ENCODE data around the gene AGER.

The AGER gene

DNA sequence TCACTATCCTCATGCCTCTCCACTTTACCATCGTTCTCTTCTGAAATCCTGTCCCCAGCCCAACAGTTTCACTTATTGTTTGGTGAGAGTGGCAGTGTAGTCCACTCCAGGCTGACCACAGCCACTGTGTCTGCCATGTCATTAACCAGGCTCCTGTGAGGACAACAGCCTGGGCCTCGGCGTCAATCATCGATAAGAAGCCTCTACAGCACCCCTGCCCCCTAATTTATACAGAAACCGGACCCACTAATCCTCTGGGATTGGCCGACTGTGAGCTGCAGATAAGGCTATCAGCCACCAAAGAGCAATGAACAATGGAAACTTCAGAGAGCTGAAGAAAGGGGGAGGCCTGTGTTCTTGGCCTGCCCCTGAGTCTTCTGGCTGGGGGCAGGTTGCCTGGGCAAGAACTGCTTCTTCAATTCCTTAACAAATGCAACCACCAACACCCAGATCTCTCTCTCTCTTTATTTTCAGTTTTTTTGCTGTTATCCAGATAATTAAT, 16.2 kb downstream of the AGER start:
- no peak for DNase-seq

DNA sequence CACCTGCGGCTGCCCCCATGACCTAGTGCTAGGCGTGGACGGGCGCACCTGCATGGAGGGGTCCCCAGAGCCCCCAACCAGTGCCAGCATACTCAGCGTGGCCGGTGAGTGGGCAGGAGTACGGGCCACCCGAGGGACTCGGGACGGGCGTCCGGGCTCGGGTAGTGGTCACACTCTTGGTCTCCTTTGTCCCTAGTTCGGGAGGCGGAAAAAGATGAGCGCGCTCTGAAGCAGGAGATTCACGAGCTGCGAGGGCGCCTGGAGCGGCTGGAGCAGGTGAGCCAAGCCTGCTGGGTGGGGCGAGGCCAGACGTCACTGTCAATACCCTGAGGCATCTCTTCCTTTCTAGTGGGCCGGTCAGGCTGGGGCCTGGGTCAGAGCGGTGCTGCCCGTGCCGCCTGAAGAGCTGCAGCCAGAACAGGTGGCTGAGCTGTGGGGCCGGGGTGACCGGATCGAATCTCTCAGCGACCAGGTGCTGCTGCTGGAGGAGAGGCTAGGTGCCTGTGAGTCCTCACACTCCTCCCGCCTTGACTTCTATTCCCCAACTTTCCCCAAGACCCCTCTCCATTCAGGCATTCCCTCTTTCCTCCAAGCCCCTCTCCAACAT, 16.8 kb downstream of the AGER start:
- no peak for DNase-seq

DNA sequence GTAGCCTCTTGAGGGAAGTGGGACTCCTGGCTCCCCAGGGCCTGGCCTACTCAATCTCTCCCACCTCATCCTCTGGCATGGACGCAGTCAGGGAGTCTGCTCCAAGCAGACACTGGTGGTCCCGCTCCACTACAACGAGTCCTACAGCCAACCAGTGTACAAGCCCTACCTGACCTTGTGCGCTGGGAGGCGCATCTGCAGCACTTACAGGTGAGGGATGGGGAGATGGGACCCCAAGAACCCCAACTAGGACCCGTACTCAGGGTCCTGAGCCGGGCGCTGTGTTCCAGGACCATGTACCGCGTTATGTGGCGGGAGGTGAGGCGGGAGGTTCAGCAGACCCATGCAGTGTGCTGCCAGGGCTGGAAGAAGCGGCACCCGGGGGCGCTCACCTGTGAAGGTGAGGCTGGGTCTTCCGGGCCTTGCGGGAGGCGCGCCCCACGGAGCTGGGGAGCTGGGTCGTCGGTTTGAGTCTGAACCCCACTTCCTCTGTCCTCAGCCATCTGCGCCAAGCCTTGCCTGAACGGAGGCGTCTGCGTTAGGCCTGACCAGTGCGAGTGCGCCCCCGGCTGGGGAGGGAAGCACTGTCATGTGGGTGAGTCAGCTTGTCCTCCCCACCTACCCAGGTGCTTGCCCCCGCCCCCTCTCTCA, 17.5 kb downstream of the AGER start:
- no peak for DNase-seq

DNA sequence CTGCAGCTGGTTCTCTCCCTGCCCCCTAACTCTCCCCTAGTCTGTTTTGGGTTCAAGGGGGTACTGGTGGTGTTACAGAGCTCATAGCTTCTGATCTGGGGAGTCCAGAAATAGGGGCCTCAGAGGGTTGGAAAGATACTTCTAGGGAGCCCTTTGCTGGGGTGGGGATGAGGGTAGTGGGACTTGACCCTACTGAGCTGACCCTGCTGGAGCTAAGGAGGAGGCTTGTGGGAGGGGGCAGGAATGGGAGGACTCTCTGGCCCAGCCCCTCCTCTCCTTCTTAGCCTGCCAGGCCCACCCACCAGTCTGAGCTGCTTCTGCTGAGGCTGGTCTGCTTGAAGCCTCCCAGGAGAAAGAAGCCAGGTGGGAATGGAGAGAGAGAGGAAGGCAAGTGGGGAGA, 19.8 kb downstream of the AGER start, which contains the start of gene EGFL8:
EGFL8 (plus strand) TSS at position 301 of the 400 bp plus-strand sequence. CDS start 1,571 bp downstream, outside the sequence.
- no peak for DNase-seq

DNA sequence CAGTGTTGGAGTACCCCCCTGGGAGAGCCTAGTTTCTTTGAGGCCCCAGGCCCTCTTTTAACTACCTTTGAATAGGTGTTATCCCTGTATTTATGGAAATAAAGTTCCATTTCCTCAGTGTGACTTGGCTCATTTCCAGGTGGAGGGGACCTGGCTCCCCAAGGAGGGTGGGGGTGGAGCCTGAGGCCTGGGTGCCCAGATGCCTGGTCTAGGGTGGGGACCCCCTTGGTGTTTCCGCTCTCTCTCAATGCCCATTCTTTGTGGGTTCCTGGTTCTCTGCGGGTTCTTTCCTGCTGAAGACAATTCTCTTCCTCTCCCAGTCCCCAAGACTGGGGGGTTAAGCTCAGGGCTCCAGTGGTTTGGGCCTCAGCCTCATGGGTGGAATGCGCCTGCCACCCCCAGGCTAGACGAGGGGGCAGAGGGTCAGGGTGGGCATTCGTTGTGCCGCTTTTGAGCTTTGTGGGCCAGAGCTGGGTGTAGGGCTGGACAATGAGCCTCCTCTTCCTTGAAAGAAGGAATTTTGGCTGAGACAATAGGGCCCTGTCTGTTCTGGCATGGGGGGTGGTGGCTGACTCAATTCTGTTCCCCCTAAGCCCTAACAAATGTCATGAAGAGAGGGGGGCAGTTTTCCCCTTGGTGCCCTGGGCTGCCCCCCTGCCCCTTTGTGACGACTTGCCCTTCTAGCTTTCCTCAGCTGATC, 20.3 kb downstream of the AGER start:
- no peak for DNase-seq

DNA sequence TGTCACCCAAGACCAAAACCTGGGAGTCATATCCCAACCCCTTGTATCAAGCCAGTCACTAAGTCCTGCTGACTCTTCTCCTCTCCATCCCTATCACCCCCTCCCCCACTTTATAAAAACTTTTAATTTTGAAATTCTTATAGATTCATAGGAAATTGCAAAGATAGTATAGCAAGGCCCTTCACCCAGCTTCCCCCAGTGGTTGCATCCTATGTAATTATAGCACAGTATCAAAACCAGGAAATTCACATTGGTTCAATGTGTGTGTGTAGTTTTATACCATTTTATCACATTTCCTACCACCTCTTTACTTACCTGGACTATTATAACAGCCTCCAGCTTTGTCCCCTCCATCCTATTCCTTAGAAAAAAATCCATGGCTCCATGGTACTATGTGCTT, 26.0 kb downstream of the AGER start:
- DNase-seq: no peak

DNA sequence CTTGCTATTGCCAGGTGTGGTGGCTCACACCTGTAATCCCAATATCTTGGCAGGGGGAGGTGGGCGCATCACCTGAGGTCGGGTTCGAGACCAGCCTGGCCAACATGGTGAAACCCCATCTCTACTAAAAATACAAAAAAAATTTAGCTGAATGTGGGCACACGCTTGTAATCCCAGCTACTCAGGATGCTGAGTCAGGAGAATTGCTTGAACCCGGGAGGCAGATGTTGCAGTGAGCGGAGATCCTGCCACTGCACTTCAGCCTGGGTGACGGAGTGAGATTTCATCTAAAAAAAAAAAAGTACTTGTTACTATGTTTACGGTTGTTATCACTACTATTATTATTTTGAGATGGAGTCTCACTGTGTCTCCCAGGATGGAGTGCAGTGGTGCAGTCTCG, 27.2 kb downstream of the AGER start:
- no peak for DNase-seq

DNA sequence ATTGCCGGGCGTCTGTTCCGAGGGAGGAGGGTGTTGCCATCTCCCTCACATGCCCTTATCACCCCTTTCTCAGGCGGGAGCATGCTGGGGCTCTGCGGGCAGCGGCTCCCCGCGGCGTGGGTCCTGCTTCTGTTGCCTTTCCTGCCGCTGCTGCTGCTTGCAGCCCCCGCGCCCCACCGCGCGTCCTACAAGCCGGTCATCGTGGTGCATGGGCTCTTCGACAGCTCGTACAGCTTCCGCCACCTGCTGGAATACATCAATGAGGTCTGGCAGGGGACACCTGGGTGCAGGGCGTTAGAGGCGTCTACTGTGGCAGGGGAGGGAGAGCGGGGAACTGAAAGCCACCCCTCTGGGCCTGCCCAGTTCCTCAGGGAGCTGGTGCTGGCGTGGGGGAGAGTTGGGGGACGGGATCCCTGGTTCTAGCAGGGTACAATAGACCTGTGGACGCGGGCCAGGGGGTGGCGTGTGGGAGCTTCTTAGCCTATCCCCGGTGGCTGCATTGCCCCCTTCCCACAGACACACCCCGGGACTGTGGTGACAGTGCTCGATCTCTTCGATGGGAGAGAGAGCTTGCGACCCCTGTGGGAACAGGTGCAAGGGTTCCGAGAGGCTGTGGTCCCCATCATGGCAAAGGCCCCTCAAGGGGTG, 29.4 kb downstream of the AGER start:
- DNase-seq: peak; percentile 71

DNA sequence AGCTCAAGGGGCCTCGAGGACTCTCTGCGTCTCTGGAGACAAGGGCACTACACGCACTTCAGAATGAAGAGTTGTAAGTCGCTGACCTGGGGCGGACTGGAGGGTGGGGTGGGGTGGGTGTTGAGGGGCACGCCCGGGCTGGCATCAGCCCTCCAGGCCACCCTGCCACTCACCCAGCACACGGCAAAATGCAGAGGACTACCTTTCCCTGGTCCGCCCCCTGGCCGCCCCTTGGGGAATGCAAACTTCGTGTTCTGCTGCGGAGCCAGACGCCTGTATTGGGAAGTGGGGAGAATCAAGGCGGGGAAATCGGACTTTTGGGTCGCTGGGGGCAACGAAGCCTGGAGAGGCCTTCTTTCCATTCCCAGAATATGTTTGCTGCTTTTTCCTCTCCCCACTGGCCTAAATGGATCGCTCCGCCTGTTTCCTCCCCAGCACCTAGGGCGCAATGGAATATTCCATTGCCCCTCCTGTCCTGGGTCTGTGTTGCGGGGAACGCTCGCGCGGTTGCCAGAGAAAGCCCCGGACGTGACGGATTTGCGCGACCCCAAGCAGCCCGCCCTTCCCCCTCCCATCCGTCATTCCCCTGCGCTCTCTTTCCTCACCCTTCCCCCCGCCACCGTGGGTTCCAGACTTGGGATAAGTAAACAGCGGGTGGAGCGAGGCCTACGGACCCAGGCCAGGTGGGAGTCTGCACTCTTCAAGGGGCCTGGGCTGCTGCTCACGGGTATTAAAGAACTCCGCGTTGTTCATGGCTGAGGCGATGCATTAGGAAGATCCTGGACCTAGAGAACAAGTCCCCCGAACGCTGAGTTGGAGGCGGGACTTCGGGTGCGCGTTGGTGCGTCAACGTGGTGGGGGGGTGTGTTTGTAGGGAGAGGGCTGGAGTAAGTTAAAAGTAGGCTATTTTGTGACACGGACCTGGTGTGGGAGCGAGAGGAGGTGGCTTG, 30.2 kb downstream of the AGER start, which contains the start of gene PPT2:
PPT2 (plus strand) TSS at position 578 of the 950 bp plus-strand sequence. CDS start 454 bp downstream, outside the sequence.
- peak; percentile 79 for DNase-seq

DNA sequence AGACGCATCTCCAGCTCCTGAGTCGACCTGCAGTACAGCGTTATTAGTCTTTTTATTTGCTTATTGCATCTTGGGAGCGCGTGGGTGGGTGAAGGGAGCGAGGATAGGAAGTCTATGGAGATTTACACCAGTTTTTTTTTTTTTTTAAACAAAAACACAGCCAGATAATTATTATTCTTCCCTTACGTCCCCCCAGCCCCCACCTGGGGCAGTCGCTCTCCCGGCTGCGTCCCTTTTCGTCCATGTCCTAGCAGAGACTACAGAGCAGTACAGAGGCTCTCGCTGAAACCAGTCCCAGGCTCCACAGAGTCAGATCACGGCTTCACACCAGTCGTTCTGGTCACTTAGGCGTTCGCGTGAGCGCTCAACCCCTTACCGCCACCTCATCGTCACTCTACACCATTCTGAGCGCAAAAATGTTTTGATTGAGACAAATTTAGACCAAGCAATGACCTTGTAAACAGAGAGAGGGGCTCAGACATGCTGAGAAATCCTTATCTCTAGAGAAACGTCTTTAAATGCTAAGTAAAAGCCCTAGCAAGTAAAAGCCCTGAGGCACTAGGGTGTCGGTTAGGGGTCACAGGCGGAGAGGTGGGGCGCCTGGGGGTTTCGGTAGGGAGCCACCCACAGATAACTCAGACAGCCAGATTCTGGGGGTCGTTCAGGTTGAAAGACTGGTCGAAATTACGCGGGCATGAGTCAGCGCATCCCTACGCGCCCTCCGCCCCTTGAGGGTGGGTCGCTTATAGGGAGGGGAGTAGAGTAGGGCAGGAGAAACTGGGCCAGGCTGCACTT, 31.1 kb downstream of the AGER start:
- DNase-seq: no peak

DNA sequence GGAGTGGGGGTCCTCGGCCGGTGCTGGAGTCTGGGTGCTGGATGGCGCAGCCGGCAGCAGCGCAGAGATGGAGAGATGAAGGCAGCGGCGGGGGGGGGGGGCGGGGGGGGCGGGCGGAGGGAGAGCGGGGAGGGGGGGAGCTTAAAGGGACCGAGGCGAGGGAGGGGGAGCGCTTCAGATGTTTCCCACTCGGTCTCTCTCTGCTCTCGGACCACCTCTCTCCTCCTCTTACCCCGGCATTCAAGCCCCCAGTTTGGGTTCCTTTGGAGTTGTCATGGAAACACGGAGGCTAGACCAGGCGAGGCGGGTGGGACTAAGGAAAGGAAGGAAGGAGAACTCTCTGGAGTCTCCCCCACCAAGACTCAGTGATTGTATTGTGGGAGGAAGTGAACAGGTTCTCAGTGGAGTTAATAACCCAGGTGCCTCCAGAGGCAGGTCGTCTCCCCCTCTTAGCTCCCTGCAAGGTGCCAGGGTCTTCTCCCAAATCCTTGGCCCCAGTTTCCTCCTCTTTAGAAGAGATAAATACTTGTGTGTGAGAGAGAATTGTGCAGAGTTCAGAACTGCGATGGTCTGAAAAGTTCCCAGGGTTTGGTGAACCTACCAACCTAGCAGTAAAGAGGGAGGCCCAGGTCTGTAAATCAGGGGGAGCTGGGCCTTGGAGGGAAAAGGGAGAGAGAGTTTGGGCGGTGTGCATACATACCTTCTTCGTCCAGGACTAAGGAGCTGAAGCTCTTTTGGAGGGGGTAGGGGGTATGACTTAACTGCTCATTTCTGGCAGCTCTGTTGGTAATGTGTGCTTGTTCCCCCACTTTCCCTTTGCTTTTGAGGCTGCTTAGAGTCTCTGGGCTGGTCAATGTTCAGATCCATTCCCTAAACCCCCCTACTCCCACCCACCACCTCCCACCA, 31.9 kb downstream of the AGER start, which contains the start of gene PRRT1:
PRRT1 (minus strand) TSS at position 77 of the 906 bp plus-strand sequence. CDS start 112 bp downstream, outside the sequence.
- DNase-seq: no peak

DNA sequence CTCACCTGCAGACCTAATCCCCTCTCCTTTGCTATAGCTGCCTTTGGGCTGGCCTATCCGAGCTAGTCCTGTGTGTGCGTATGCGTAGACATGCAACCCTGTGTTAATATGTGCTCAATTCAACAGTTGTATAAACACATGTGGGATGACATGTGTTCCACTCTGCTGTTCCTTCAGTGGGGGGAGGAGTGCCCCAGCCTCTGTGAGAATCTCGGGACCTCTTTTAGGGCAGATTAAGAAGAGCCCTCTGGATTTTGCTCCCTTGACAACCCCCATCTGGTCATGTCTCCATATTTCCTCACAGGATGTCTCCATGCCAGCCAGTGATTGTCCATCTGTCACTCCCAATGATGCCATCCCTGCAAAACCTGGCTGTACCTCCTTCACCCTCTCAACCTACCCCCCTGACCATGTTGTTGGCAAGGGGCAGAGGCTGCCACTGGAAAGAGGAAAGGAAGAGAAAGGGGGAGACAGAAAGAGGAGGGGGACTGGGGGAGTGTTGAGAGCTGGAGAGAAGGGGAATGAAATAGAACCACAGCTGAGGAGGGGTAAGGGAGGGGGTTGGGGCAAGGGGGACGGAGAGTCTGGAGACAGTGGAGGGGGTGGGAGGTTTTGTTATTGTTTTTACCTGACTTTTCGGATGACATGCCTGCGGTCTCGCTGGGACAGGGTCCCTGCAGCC, 32.7 kb downstream of the AGER start:
- DNase-seq: no peak

DNA sequence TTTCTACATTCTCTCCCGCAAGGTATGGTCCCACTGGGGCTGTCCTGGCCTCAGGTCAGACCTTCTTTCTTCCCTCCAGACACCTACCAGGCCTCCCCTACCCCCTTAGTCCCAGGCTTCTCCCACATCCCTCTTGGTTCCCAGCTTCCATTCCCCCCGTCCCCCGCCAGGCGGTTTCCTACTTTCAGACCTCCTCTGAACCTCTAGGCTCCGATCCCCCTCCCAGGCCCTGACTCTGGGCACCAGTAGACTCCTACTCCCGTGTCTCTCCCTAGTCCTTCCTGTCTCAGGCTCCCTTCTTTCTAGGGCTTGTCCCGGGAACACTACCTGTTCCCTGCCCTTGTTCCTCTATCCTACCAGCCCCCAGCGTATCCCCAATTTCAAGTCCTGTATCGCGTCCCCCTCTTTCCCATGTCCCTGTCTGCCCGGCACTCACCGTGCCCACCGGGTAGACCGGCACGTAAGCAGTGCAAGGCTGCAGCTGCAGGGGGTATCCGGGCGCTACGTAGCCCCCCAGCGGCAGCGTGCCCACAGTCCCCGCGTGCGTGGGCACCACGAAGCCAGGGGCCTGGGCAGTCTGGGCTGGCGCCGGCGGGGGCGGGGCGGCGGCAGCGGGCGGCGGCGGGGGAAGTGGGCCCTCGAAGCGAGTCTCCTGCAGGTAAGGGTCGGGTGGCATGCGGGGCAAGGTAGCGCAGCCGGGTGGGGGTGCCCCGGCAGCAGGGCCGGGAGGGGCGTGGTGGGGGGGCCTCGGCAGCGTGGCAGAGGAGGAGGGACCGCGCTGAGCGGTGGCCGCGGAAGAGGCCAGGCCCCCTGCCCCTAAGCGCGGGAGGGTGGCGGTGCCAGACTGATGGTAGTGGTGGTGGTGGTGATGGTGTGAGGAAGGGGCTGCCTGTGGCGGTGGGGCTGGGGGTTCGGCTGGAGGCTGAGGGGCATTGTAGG, 33.9 kb downstream of the AGER start:
- no peak for DNase-seq

DNA sequence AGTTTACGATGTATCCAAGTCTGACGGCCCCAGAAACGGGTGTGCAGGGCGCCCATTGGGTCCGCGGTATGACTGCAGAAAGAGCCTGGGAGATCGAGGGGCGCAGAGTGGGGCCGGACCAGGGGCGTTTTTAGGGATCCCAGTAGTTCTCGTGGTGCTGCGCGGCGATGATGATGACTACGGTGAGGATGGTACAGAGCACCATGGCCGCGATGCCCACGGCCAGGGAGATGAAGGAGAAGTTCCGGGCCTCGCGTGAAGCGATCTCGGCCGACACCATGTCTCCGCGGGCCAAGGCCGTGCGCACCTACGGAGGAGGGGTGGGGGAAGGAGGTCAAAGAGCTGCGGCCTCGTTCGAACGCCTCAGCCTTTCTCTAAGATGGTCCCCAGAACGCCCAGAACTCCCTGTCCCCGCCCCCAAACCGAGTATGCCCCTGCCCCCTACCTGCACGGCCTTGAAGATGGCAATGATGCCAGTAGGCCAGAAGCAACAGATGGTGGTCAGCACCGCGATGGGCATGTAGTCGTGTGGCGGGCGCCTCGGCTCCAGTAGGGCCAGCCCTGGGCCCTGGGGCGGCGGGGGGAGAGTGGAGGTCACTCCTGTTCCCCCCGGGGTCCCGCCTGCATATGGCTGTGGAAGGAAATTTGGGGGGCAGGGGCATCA, 34.8 kb downstream of the AGER start:
- DNase-seq: no peak

DNA sequence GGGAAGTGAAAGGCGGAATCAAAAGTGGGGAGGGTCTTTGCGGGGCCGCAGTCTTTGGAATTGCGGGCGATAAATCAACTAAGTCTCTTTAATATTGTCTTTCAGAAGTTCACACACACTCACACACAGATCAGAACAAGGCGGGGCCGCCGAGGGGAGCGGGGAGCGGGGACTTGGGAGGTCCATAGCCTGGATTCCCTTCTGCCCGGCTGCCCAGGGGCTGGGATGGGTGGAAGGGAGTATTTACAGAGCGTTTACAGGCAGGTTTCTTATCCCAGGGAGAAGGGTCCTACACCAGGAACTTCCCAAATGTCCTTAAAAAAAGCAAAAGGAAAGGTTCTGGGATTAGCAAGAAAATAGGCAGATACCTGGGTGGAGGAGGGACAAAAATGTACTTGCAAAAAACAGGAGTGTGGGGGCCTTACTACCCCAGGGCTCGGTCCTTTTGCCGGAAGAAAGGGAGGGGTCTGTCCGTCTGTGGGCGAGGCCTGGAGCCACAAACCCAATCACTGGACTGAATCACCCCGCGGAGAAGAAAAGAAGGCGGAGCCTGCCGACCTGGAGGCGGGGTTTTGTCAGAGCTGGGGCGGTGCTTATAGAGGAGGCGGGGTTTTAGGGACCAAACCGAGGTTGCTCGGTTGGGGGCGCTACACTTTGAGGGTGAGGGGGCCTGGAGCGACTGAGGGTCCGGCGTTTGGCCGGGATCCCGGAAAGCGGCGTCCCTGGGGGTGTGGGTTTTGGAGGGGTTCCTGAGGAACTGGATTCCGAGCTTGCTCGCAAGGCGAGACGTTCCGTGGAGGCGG, 35.6 kb downstream of the AGER start:
- DNase-seq: no peak

DNA sequence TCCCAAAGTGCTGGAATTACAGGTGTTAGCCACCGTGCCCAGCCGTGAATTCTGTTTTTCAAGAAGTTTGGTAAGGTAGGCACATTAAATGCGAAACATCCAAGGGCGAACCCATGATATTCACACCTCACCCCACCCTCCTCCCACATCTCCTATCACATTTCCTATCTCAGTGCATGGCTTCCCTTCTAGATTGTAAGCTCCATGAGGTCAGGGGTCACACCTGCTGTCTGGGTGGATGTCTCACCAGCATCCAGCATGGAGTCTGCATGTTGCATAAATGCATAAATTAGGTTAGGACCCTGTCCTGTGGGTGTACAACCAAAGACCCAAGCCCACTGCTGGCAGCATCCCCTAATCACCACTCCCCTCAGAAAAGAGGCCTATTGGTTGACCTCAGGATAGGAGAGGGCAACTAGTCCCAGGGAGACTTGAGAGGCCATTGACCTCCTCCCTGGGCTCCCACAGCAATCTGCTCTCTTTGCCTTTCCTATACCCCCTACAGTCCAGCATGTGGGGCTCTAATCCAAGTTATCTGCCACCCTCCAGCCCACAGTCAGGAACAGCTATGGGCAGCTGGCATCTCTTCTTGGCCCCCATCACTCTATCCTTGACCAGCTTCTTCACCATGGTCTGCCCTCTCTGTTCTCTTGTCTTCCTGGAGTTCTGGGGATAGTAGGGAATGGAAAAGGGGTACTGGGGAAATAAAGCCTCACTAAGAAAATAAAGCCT, 36.5 kb downstream of the AGER start:
- no peak for DNase-seq

Measured in NCI-H2029 (cell line).